ENCODE data around the gene HIGD1A. TPM values are rescaled to one million over a fixed set of nuclear protein-coding genes. Genes with fewer than 3 reads are reported as not detected.

The HIGD1A gene
- total and polyA plus RNA-seq, 2 of the 8 experiments (the other 6 are each of a cell fraction or from before 2014, with no cell fraction given), result 67.3 to 95.4 TPM

- TF ChIP-seq CHD7 (IDR thresholded peaks at IDR 0.05; ENCODE audit: insufficient replicate concordance, low read length) (no peak), RNF2 (IDR thresholded peaks at IDR 0.05; ENCODE audit: borderline replicate concordance, low read depth, low read length, missing control alignments, poor library complexity, severe bottlenecking) (no peak), RFX5 (IDR thresholded peaks at IDR 0.05; ENCODE audit: borderline replicate concordance, low read depth, low read length) (no peak)
Observed at GRCh38 chr3:42742688-42743087, 61.6 kb downstream of the HIGD1A start (continued).

Measured in H1 (cell line).